Measurements from ENCODE around the gene SAMD4A.

DNA sequence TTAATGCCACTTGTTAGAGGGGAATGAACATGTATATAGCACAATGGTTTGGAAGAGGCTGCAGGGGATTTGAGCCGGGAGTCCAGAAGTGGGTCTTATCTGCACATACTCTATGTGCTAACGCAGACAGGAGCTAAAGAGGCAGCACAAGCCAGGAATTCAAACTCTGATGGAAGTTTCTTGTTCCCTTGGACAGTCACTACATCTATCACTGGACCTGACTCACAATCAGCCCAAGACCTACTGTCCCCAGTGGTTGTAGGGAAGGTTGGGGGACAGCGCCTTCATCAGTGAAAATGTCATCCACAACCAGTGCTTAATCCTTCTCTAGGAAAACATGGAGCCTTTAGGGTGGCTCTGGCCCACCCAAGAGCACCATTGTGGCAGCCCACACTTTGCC lies 227.9 kb downstream of the SAMD4A start:
- TF ChIP-seq, protein P1, sequence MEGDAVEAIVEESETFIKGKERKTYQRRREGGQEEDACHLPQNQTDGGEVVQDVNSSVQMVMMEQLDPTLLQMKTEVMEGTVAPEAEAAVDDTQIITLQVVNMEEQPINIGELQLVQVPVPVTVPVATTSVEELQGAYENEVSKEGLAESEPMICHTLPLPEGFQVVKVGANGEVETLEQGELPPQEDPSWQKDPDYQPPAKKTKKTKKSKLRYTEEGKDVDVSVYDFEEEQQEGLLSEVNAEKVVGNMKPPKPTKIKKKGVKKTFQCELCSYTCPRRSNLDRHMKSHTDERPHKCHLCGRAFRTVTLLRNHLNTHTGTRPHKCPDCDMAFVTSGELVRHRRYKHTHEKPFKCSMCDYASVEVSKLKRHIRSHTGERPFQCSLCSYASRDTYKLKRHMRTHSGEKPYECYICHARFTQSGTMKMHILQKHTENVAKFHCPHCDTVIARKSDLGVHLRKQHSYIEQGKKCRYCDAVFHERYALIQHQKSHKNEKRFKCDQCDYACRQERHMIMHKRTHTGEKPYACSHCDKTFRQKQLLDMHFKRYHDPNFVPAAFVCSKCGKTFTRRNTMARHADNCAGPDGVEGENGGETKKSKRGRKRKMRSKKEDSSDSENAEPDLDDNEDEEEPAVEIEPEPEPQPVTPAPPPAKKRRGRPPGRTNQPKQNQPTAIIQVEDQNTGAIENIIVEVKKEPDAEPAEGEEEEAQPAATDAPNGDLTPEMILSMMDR (conservative IDR thresholded peaks at IDR 0.05; ENCODE audit: low read depth, low read length): no peak
- TF ChIP-seq EZH2 (IDR thresholded peaks at IDR 0.05; ENCODE audit: borderline replicate concordance, low read depth, low read length, poor library complexity, severe bottlenecking): no peak
